ENCODE results near the gene FAM9A.

DNA sequence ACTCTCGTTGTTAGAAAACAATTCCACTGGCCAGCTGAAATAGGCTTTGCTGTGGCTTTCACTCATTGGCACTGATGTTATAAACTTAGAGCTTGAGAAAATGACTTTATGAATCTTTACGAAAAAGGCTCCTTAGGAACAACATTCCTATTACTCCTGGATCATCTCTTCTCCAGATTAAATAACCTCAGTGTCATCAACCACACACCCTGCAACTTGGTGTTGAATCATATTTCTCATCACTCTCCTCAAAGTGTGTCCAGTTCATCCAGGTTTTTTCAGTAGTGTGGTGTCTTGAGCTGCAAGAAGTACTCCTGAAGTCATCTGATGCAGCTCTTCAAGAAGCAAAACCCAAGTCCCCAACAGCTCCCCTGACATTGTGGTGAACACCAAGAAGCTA, 41.2 kb downstream of the FAM9A start:
- TF ChIP-seq, protein P1, sequence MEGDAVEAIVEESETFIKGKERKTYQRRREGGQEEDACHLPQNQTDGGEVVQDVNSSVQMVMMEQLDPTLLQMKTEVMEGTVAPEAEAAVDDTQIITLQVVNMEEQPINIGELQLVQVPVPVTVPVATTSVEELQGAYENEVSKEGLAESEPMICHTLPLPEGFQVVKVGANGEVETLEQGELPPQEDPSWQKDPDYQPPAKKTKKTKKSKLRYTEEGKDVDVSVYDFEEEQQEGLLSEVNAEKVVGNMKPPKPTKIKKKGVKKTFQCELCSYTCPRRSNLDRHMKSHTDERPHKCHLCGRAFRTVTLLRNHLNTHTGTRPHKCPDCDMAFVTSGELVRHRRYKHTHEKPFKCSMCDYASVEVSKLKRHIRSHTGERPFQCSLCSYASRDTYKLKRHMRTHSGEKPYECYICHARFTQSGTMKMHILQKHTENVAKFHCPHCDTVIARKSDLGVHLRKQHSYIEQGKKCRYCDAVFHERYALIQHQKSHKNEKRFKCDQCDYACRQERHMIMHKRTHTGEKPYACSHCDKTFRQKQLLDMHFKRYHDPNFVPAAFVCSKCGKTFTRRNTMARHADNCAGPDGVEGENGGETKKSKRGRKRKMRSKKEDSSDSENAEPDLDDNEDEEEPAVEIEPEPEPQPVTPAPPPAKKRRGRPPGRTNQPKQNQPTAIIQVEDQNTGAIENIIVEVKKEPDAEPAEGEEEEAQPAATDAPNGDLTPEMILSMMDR (IDR thresholded peaks at IDR 0.05; ENCODE audit: low read length) = no peak
- no peak for TF ChIP-seq EZH2 (IDR thresholded peaks at IDR 0.05; ENCODE audit: borderline replicate concordance, low read length)

All from OCI-LY1 (cell line).